HEK293T (cell line): ENCODE results near the gene NASP.

Experiments
- CTCF ChIA-PET: fragments of 350-600 bp; formaldehyde crosslinking; extraction: SDS; loops from one replicate; lab custom pipeline; 2021; ENCODE audit warnings: antibody characterized with exemption, inconsistent platforms; lab: Yijun Ruan, JAX
- POLR2A ChIA-PET: fragments of 350-600 bp; formaldehyde crosslinking; extraction: SDS; loops from one replicate; lab custom pipeline; 2020; ENCODE audit warnings: antibody characterized with exemption, inconsistent platforms; lab: Yijun Ruan, JAX
- DNase-seq: peaks from one replicate; pipeline ENCODE4 v3.0.0; 2012; ENCODE audit warnings: mixed read lengths; ENCODE audit errors: extremely low spot score
- ARNT ChIP-seq: fragments of 450-650 bp; IDR thresholded peaks from 2 replicates; pipeline ENCODE4 v1.6.1; 2017; ENCODE audit warnings: mild to moderate bottlenecking
- BHLHE40 ChIP-seq: fragments of 450-650 bp; IDR thresholded peaks from 2 replicates; pipeline ENCODE4 v1.6.1; 2016; ENCODE audit warnings: mild to moderate bottlenecking, moderate library complexity, borderline replicate concordance
- CTBP1 ChIP-seq: fragments of 450-650 bp; IDR thresholded peaks from 2 replicates; pipeline ENCODE4 v1.6.1; 2016; ENCODE audit warnings: borderline replicate concordance
- ELF4 ChIP-seq: fragments of 450-650 bp; IDR thresholded peaks from 2 replicates; pipeline ENCODE4 v1.6.1; 2017; ENCODE audit warnings: antibody characterized with exemption
- FOXA1 ChIP-seq: fragments of 450-650 bp; IDR thresholded peaks from 2 replicates; pipeline ENCODE4 v1.6.1; 2016; ENCODE audit warnings: mild to moderate bottlenecking
- FOXK2 ChIP-seq: fragments of 450-650 bp; IDR thresholded peaks from 2 replicates; pipeline ENCODE4 v1.6.1; 2016; ENCODE audit warnings: mild to moderate bottlenecking
- FOXM1 ChIP-seq: fragments of 450-650 bp; IDR thresholded peaks from 2 replicates; pipeline ENCODE4 v1.6.1; 2017; ENCODE audit warnings: mild to moderate bottlenecking, borderline replicate concordance
- HDGF ChIP-seq: fragments of 450-650 bp; IDR thresholded peaks from 2 replicates; pipeline ENCODE4 v1.6.1; 2017; ENCODE audit warnings: antibody characterized with exemption, borderline replicate concordance
- L3MBTL2 ChIP-seq: fragments of 450-650 bp; conservative IDR thresholded peaks from 2 replicates; pipeline ENCODE4 v1.6.1; 2016; ENCODE audit warnings: mild to moderate bottlenecking
- LEF1 ChIP-seq: fragments of 450-650 bp; IDR thresholded peaks from 2 replicates; pipeline ENCODE4 v1.6.1; 2017; ENCODE audit warnings: mild to moderate bottlenecking, borderline replicate concordance
- NFRKB ChIP-seq: fragments of 450-650 bp; IDR thresholded peaks from 2 replicates; pipeline ENCODE4 v1.6.1; 2016; ENCODE audit warnings: mild to moderate bottlenecking, moderate library complexity
- SP1 ChIP-seq: fragments of 450-650 bp; IDR thresholded peaks from 2 replicates; pipeline ENCODE4 v1.6.1; 2017
- SUZ12 ChIP-seq: fragments of 450-650 bp; IDR thresholded peaks from 2 replicates; pipeline ENCODE4 v1.6.1; 2016; ENCODE audit warnings: mild to moderate bottlenecking
- TARDBP ChIP-seq: fragments of 450-650 bp; IDR thresholded peaks from 2 replicates; pipeline ENCODE4 v1.6.1; 2016
- ZNF384 ChIP-seq: fragments of 450-650 bp; IDR thresholded peaks from 2 replicates; pipeline ENCODE4 v1.6.1; 2016
- TF ChIP-seq, protein P1 (sequence below): fragments of 450-650 bp; IDR thresholded peaks from 2 replicates; pipeline ENCODE4 v1.6.1; 2016

NASP gene

DNA sequence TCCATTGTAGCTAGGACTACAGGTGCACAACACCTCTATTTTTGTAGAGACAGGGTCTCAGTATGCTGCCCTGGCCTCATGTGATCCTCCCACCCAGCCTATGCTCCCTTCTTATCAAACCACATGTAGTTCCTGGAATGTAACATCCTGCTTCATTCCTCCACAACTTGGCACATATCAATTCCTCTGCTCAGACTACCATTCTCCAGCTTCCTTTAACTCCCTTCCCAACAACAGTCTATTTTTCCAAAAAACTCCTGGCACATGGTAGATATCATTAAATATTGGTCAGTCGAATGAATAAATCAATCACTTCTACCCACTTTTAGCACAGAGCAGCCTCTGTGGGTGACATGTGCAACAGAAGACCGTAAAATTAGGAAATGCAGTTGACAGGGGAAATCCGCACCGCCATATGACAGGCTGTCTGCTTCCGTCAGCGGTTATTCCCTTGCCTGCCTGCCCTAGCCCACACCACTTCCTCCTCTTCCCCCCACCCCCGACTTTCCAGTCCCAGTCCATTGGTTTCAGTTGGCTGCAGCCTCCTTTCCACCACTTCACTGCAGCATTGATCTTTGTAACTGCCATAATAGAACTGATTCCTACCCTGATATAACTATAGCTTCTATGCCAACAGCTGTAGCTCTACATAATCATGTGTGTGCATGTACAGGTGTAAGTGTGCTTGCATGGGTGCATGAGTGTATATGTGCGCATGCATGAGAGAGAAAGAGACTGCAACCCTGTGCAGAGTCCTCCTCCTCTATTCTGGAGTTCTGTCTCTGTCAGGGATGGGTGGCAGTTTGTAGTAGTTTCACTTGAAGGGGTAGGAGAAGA is 40.0 kb upstream of the NASP start:
- no peak for TF ChIP-seq ELF4
- TF ChIP-seq SUZ12: no peak
- no peak for TF ChIP-seq FOXA1
- TF ChIP-seq, protein P1, sequence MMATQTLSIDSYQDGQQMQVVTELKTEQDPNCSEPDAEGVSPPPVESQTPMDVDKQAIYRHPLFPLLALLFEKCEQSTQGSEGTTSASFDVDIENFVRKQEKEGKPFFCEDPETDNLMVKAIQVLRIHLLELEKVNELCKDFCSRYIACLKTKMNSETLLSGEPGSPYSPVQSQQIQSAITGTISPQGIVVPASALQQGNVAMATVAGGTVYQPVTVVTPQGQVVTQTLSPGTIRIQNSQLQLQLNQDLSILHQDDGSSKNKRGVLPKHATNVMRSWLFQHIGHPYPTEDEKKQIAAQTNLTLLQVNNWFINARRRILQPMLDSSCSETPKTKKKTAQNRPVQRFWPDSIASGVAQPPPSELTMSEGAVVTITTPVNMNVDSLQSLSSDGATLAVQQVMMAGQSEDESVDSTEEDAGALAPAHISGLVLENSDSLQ: no peak
- TF ChIP-seq NFRKB: no peak
- TF ChIP-seq TARDBP: no peak
- no peak for TF ChIP-seq ARNT
- no peak for TF ChIP-seq CTBP1
- no peak for TF ChIP-seq FOXM1
- TF ChIP-seq BHLHE40: no peak
- TF ChIP-seq HDGF: no peak
- TF ChIP-seq ZNF384: no peak
- TF ChIP-seq LEF1: no peak
- no peak for TF ChIP-seq L3MBTL2
- no peak for TF ChIP-seq SP1
- ChIA-PET POLR2A (interaction anchor here (1.7 to 6.6 kb wide), 3 partner anchors 22 to 40 kb away, joined by 3 to 53 read pairs (median 11); partner anchors contain the start of genes NASP and PRDX1), CTCF (no interaction called here)
- DNase-seq: no peak

DNA sequence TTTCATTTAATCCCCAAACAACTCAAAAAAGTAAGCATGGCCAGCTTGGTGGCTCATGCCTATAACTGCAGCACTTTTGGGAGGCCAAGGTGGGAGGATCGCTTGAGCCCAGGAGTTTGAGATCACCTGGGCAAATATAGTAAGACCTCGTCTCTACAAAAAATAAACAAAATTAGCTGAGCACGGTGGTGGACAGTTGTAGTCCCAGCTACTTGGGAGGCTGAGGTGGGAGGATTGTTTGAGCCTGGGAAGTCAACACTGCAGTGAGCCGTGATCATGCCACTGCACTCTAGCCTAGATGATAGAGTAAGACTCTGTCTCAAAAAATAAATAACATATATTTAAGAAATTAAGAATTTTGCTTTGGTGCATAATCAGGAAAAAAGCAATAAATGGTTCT is 39.3 kb upstream of the NASP start:
- ChIA-PET POLR2A (interaction anchor here (1.7 to 6.6 kb wide), 3 partner anchors 23 to 39 kb away, joined by 3 to 53 read pairs (median 11); partner anchors contain the start of genes NASP and PRDX1), CTCF (no interaction called here)
- DNase-seq: no peak
- TF ChIP-seq HDGF (no peak), L3MBTL2 (no peak)

DNA sequence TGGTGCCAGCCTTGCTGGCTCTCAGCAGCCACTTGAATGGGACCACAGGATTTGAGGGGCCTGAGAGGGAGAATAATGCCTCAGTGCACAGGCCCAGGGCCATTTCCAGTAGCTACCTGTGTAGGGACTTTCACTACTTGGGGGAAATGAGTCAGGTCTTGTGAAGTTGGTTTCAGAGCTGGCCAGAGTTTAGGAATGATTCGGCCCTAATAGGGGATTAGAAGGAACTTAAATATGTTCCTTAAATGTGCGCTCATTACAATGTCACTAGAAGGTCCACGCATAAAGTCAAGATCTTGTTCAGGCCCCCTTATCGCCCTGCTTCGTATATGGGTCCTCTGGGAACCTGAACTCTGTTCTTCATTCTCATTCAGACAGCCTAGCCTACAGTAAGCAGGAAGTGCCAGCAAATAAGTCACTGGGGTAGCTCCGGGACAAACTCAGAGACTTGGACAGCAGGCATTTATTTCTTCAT is 38.8 kb upstream of the NASP start:
- ChIA-PET POLR2A (interaction anchor here (1.4 to 6.6 kb wide), 5 partner anchors 9 to 39 kb away, joined by 3 to 53 read pairs (median 5); partner anchors contain the start of genes NASP and PRDX1), CTCF (no interaction called here)
- TF ChIP-seq HDGF (no peak), ZNF384 (no peak), FOXA1 (no peak), BHLHE40 (no peak)
- no peak for DNase-seq

DNA sequence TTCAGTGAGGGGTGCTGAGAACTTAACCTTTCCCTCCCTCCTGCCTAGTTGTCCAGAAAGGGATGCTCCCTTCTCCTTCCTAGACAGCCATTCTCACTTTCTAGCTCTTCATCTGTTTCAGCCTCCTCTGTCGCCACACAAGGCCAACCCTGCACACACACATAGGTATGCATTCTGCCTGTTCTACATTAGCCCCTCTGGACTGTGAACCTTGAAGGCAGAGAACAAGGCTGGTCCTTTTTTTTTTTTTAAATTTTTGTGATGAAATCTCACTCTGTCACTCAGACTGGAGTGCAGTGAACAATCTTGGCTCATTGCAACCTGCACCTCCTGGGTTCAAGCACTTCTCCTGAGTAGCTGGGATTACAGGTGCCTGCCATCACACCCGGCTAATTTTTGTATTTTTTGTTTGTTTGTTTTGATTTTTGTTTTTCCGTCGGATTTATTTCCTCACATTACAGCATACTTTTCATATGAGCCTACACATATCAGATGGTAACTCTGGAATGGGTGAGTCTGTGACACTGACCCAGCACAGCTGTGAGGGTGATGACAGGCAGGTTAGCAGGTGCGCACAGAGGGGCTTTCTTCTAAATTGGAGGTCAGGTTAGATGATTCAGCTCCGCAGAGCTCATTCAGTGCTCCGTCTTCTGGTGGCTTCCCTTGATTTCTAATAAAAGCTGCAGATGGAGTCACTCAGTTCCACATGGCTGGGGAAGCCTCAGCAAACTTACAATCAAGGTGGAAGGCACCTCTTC is 38.1 kb upstream of the NASP start:
- CTCF ChIA-PET: interaction anchor here (0.6 to 0.9 kb wide), 2 partner anchors 13 to 36 kb away, joined by 4 to 8 read pairs; no protein-coding TSS in a partner anchor
- POLR2A ChIA-PET: interaction anchor here (1.4 to 6.6 kb wide), 5 partner anchors 8 to 38 kb away, joined by 3 to 53 read pairs (median 5); partner anchors contain the start of genes NASP and PRDX1
- TF ChIP-seq NFRKB: no peak
- no peak for TF ChIP-seq HDGF
- no peak for TF ChIP-seq FOXM1
- no peak for TF ChIP-seq L3MBTL2
- TF ChIP-seq ARNT: no peak
- no peak for DNase-seq

DNA sequence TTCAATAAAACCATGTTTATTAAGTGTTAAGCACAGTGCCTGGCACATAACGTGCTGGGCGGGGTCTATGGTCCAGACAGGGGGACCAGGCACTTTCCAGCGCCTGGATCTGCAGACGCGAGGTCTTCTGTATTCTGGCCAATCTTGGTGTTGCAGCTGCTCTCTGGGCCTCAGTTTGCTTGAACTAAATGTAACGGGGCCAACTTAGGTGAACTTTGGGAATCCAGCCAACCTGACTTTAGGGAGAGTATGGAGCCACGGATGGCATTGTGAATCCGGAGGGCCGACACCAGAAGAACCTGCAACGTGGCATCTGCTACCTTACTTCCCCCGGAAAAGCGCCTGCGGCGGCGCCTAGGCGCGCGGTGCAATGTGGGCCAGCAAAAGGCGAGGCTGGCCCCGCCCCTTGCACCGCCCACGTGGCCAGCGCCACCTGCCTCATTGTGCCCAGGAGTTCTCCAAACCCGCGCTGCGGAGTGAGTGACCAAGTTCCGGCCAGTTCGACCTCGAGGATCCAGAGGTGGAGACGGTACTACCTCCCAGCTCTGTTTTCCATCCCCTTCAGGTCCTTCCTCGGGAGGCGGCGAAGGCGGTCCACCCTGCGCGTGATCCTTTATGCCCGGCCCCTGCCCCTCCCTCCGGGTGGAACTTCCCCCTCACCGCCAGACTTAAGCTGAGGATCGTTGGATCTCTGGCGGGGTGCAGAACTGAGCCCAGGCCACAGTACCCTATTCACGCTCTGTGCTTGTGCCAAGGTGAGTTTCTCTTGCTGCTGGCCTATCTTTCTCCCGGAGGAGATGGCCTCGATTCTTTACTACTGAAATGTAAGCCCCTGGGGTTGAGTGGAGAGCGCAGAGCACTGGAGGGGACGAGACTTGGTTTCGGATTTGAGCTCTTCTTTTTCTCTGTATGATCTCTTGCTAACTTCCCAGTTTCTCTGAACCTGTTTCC is 33.2 kb upstream of the NASP start, which contains the start of gene AKR1A1:
Gene AKR1A1 (plus strand): TSS at position 426 of the 951 bp plus-strand sequence. CDS start 10,969 bp downstream, outside the sequence.
- TF ChIP-seq ARNT (no peak), NFRKB (no peak), BHLHE40 (no peak), TARDBP (no peak), FOXA1 (no peak), L3MBTL2 (peak; percentile 97), ZNF384 (peak; percentile 67; the same call in 1 of the 2 replicates), FOXK2 (no peak), LEF1 (no peak)
- TF ChIP-seq, protein P1: no peak
- ChIA-PET POLR2A (interaction anchor here (0.8 to 2.5 kb wide), 18 partner anchors 8 to 563 kb away, joined by 3 to 68 read pairs (median 7); partner anchors contain the start of genes CCDC163, MMACHC, MUTYH and PRDX1), CTCF (interaction anchor here (0.9 to 1.2 kb wide), 3 partner anchors 18 to 38 kb away, joined by 3 to 7 read pairs (median 3); no protein-coding TSS in a partner anchor)
- DNase-seq: peak; percentile 90
